ENCODE measurements around the gene POU5F1.

- no peak for TF ChIP-seq POLR2A (IDR thresholded peaks at IDR 0.05; ENCODE audit: low read depth, low read length)
- no peak for TF ChIP-seq POLR2AphosphoS5 (IDR thresholded peaks at IDR 0.05; ENCODE audit: low read depth, low read length)
- no peak for TF ChIP-seq PAX5 (IDR thresholded peaks at IDR 0.05; ENCODE audit: insufficient read depth, low read length, severe bottlenecking)
- TF ChIP-seq TAF1 (IDR thresholded peaks at IDR 0.05; ENCODE audit: low read depth, low read length), result no peak
- no peak for TF ChIP-seq POU2F2 (IDR thresholded peaks at IDR 0.05; ENCODE audit: low read depth, low read length)
Observed at GRCh38 chr6:31114970-31115849, 55.3 kb downstream of the POU5F1 start.
